Endothelial cell (in vitro differentiated cells): ENCODE measurements around the gene PHACTR4. TPM values are rescaled to one million over a fixed set of nuclear protein-coding genes. Genes with fewer than 3 reads are reported as not detected.
"Not testable (repeated sequence)": the region's sequence is repeated elsewhere in the genome, so short reads cannot be mapped to it uniquely, and the experiment has no call there.

Experiments used
- DNase-seq: peaks from one replicate; pipeline ENCODE4 v3.0.0; 2021; ENCODE audit warnings: low spot score
- H3K27ac Mint-ChIP-seq: one replicate; pipeline ENCODE4 v1.8.0; 2021; ENCODE audit warnings: mixed read lengths, inconsistent platforms; ENCODE audit not compliant: unreplicated experiment
- H3K27me3 Mint-ChIP-seq: one replicate; pipeline ENCODE4 v1.8.0; 2021; ENCODE audit warnings: mild to moderate bottlenecking, moderate library complexity, mixed read lengths, inconsistent platforms; ENCODE audit not compliant: unreplicated experiment
- H3K36me3 Mint-ChIP-seq: one replicate; pipeline ENCODE4 v1.8.0; 2021; ENCODE audit warnings: mild to moderate bottlenecking, low read depth, mixed read lengths, inconsistent platforms; ENCODE audit not compliant: unreplicated experiment
- H3K4me1 Mint-ChIP-seq: one replicate; pipeline ENCODE4 v1.8.0; 2021; ENCODE audit warnings: mild to moderate bottlenecking, mixed read lengths, inconsistent platforms; ENCODE audit not compliant: unreplicated experiment
- H3K4me3 Mint-ChIP-seq: one replicate; pipeline ENCODE4 v1.8.0; 2021; ENCODE audit warnings: mild to moderate bottlenecking, mixed read lengths, inconsistent platforms; ENCODE audit not compliant: unreplicated experiment
- H3K9me3 Mint-ChIP-seq: one replicate; pipeline ENCODE4 v1.8.0; 2021; ENCODE audit warnings: mixed read lengths, inconsistent platforms; ENCODE audit not compliant: unreplicated experiment
- total RNA-seq: library from RNA; stranded (reverse); fragmentation: NEBNext Ultra II Directional; extraction: Animal tissue kit (Norgen Biotek cat#: 25700); gene quantifications from one replicate; pipeline ENCODE4 v1.2.1, GENCODE V29; 2021; ENCODE audit not compliant: unreplicated experiment
- TF ChIP-seq, protein P1 (sequence below): fragments of 200-600 bp; sonication (generic); IDR thresholded peaks from one replicate; pipeline ENCODE4 v1.5.0; 2021; ENCODE audit warnings: antibody characterized with exemption; ENCODE audit not compliant: unreplicated experiment

The PHACTR4 gene
- total RNA-seq, 1 donor from 2014 or later, result 56.6 TPM

DNA sequence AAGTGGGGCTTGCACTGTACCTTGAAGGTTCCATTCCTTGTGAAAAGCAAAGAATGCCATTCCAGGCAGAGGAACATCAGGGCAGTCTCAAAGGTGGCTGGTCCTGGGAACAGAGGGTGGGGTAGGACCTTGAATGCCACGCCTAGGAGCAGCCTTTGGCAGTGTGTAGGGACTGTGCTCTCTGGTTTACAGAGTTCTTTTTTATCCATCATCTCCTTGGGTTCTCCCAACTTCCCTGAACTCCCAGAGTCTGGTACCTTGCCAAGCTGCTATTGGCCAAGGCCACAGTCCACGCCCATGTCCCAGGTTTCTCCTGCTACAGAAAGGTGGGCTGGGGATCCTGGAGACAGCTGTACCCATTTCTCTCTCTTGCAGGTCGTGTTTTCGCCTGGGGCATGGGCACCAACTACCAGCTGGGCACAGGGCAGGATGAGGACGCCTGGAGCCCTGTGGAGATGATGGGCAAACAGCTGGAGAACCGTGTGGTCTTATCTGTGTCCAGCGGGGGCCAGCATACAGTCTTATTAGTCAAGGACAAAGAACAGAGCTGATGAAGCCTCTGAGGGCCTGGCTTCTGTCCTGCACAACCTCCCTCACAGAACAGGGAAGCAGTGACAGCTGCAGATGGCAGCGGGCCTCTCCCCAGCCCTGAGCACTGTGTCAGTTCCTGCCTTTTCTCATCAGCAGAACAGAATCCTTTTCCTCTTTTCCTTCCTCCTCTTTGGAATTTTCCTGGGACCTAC, 168.1 kb downstream of the PHACTR4 start:
- Mint-ChIP-seq H3K27me3 (peaks cover 2% of the 10 kb centered on the region), H3K9me3 (no peaks in the 10 kb centered on the region), H3K36me3 (peaks cover 9% of the 10 kb centered on the region), H3K27ac (no peak overlapping the region), H3K4me1 (peaks cover 16% of the 10 kb centered on the region), H3K4me3 (no peak overlapping the region)
- no peak for DNase-seq
- TF ChIP-seq, protein P1, sequence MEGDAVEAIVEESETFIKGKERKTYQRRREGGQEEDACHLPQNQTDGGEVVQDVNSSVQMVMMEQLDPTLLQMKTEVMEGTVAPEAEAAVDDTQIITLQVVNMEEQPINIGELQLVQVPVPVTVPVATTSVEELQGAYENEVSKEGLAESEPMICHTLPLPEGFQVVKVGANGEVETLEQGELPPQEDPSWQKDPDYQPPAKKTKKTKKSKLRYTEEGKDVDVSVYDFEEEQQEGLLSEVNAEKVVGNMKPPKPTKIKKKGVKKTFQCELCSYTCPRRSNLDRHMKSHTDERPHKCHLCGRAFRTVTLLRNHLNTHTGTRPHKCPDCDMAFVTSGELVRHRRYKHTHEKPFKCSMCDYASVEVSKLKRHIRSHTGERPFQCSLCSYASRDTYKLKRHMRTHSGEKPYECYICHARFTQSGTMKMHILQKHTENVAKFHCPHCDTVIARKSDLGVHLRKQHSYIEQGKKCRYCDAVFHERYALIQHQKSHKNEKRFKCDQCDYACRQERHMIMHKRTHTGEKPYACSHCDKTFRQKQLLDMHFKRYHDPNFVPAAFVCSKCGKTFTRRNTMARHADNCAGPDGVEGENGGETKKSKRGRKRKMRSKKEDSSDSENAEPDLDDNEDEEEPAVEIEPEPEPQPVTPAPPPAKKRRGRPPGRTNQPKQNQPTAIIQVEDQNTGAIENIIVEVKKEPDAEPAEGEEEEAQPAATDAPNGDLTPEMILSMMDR, result no peak

DNA sequence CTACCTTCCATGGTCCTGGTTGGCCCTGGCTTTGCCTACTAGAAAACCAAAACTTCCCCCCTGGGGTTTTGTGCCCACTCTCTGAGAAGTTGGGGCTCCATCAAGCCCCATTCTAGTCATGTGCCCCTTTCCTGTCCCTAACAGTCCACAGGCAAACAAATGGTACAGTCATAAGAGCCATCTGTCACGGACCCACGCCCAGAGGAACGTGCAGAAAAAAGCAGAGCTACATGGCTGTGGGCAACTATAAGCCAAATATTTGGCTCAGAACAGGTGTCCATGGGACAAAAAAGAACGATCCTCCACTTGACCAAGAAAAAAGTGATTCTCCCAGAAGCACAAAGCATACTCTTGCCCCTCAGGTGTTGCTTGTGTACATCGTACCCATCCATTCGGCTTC, 168.7 kb downstream of the PHACTR4 start:
- H3K36me3 Mint-ChIP-seq, result peaks cover 9% of the 10 kb centered on the region
- no peak overlapping the region for H3K27ac Mint-ChIP-seq

GRCh38 chr1:28540651-28541050, 171.1 kb downstream of the PHACTR4 start:
- Mint-ChIP-seq H3K4me1 (peaks cover 16% of the 10 kb centered on the region), H3K4me3 (no peak overlapping the region), H3K27ac (no peak overlapping the region), H3K27me3 (peaks cover 2% of the 10 kb centered on the region), H3K9me3 (no peaks in the 10 kb centered on the region), H3K36me3 (peaks cover 5% of the 10 kb centered on the region)
- DNase-seq, result no peak
- TF ChIP-seq, protein P1, result no peak

More for the DNA sequence above, 168.7 kb downstream of the PHACTR4 start:
- H3K27me3 Mint-ChIP-seq, result peaks cover 2% of the 10 kb centered on the region
- TF ChIP-seq, protein P1, result no peak
- no peak for DNase-seq
- H3K9me3 Mint-ChIP-seq, result no peaks in the 10 kb centered on the region
- no peak overlapping the region for H3K4me3 Mint-ChIP-seq
- H3K4me1 Mint-ChIP-seq, result peaks cover 16% of the 10 kb centered on the region

DNA sequence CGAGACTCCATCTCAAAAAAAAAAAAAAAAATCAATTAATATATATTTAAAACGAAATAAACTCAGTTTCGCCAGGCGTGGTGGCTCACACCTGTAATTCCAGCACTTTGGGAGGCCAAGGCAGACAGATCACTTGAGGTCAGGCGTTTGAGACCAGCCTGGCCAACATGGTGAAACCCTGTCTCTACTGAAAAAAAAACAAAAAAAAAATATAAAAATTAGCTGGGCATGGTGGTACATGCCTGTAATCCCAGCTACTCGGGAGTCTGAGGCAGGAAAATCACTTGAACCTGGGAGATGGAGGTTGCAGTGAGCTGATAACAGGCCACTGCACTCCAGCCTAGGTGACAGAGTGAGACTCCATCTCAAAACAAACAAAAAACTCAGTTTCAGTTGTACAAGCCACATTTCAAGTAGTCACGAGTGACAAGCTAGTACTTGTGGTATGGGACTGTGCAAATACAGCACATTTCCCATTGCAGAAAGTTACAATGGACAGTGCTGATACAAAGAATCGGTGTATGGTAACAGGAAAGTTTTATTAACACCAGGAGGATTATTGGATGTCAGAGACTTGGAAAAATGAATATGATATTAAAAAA, 172.0 kb downstream of the PHACTR4 start:
- not testable (repeated sequence) for DNase-seq, H3K27me3 Mint-ChIP-seq, H3K9me3 Mint-ChIP-seq, H3K4me3 Mint-ChIP-seq, H3K27ac Mint-ChIP-seq, H3K36me3 Mint-ChIP-seq
- peaks cover 16% of the 10 kb centered on the region for H3K4me1 Mint-ChIP-seq

GRCh38 chr1:28545246-28545628, 175.7 kb downstream of the PHACTR4 start:
- Mint-ChIP-seq H3K36me3 (no peaks in the 10 kb centered on the region), H3K27me3 (peaks cover 1% of the 10 kb centered on the region), H3K9me3 (no peaks in the 10 kb centered on the region), H3K4me3 (no peak overlapping the region), H3K4me1 (no peaks in the 10 kb centered on the region), H3K27ac (no peak overlapping the region)
- TF ChIP-seq, protein P1, result no peak
- DNase-seq, result no peak
